ENCODE data around the gene KIF26A. TPM values are rescaled to one million over a fixed set of nuclear protein-coding genes. Genes with fewer than 3 reads are reported as not detected.

KIF26A gene
- total and polyA plus RNA-seq, 2 experiments from 2014 or later: 3.5 to 5.0 TPM

DNA sequence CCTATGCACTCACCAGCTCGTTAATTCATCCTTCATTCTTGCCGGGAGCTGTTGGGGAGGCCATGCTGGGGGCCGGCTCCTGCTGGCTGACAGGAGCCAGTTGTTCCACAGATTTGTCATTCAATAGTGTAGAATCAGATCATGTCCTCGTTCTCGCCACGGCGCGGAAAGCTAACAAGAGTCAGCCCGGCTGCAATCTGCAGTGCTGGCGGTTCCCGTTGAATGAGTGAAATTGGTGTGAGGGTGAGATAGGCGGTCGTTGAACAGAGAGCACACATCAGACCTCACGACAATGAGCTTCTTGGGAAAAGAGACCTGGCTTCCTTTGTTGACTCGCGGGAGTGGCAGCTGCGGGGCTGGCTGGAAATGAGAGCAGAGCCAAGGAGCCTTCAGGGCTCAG, 57.5 kb downstream of the KIF26A start:
- Histone ChIP-seq H2AFZ (no peak overlapping the region), H3K4me1 (ENCODE audit: insufficient read depth) (peaks cover 5% of the 10 kb centered on the region), H3K9me2 (replicated peaks; ENCODE audit: insufficient read depth) (no peaks in the 10 kb centered on the region), H3K36me3 (replicated peaks; ENCODE audit: insufficient read depth, low read depth) (no peaks in the 10 kb centered on the region), H4K20me1 (ENCODE audit: insufficient read depth, poor library complexity, severe bottlenecking) (no peaks in the 10 kb centered on the region), H3K4me3 (no peak overlapping the region), H3K9me3 (ENCODE audit: low read depth) (no peaks in the 10 kb centered on the region), H3K4me2 (no peak overlapping the region), H3K79me2 (no peaks in the 10 kb centered on the region), H3K27me3 (no peaks in the 10 kb centered on the region), H3K27ac (no peak overlapping the region)
- DNase-seq (ENCODE audit: low spot score): no peak
- TF ChIP-seq EZH2 (IDR thresholded peaks at IDR 0.05; ENCODE audit: borderline replicate concordance) (no peak), EZH2phosphoT487 (IDR thresholded peaks at IDR 0.05; ENCODE audit: low read depth, severe bottlenecking, unreplicated experiment) (no peak)
- TF ChIP-seq, protein P1, sequence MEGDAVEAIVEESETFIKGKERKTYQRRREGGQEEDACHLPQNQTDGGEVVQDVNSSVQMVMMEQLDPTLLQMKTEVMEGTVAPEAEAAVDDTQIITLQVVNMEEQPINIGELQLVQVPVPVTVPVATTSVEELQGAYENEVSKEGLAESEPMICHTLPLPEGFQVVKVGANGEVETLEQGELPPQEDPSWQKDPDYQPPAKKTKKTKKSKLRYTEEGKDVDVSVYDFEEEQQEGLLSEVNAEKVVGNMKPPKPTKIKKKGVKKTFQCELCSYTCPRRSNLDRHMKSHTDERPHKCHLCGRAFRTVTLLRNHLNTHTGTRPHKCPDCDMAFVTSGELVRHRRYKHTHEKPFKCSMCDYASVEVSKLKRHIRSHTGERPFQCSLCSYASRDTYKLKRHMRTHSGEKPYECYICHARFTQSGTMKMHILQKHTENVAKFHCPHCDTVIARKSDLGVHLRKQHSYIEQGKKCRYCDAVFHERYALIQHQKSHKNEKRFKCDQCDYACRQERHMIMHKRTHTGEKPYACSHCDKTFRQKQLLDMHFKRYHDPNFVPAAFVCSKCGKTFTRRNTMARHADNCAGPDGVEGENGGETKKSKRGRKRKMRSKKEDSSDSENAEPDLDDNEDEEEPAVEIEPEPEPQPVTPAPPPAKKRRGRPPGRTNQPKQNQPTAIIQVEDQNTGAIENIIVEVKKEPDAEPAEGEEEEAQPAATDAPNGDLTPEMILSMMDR (IDR thresholded peaks at IDR 0.05; ENCODE audit: poor library complexity): no peak
- WGBS (ENCODE audit: low lambda C conversion rate, missing lambda C conversion rate): 46% methylated on average over 17 of the region's 17 CpGs

DNA sequence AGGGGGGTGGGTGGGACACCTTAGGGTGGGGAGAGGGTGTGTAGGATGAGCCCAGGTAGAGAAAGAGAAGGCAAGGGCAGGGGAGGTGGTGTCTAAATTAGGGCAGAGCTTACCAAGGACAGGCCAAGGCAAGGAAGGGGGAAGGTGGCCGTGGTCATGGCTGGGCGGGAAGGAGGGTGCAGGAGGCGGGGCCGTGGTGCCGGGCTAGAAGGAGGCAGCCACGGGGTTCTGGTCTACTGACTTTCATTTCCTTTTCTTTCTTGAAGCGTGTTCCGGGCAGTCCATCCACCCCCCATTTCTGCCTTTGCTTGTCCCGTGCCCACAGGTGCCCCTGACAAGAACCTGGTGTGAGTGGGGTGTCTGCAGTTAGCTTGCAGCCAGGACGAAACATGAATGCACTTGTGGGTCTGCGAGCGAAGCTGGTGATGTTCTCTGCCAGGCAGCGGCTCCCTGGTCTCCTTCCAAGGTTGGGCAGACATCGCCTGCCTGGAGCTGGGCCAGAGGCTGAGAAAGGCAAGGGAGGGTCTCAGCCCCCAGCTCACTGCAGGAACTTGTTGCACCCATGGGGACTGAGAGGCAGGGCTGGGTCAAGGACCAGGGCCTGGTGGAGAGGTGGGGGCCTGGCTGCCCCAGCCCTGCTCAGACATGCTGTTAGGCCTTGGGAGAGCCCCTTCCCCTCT, 58.2 kb downstream of the KIF26A start:
- Histone ChIP-seq H3K36me3 (replicated peaks; ENCODE audit: insufficient read depth, low read depth) (no peaks in the 10 kb centered on the region), H3K4me2 (no peak overlapping the region), H3K27me3 (no peaks in the 10 kb centered on the region), H2AFZ (no peak overlapping the region), H3K9me3 (ENCODE audit: low read depth) (no peaks in the 10 kb centered on the region), H4K20me1 (ENCODE audit: insufficient read depth, poor library complexity, severe bottlenecking) (no peaks in the 10 kb centered on the region), H3K4me3 (no peak overlapping the region), H3K27ac (no peak overlapping the region), H3K79me2 (no peaks in the 10 kb centered on the region), H3K4me1 (ENCODE audit: insufficient read depth) (peaks cover 5% of the 10 kb centered on the region), H3K9me2 (replicated peaks; ENCODE audit: insufficient read depth) (no peaks in the 10 kb centered on the region)
- DNase-seq (ENCODE audit: low spot score): no peak
- TF ChIP-seq EZH2phosphoT487 (IDR thresholded peaks at IDR 0.05; ENCODE audit: low read depth, severe bottlenecking, unreplicated experiment): no peak
- TF ChIP-seq, protein P1 (IDR thresholded peaks at IDR 0.05; ENCODE audit: poor library complexity): no peak
- TF ChIP-seq EZH2 (IDR thresholded peaks at IDR 0.05; ENCODE audit: borderline replicate concordance): no peak
- 81% methylated on average over 8 of the region's 14 CpGs for WGBS (ENCODE audit: low lambda C conversion rate, missing lambda C conversion rate)

DNA sequence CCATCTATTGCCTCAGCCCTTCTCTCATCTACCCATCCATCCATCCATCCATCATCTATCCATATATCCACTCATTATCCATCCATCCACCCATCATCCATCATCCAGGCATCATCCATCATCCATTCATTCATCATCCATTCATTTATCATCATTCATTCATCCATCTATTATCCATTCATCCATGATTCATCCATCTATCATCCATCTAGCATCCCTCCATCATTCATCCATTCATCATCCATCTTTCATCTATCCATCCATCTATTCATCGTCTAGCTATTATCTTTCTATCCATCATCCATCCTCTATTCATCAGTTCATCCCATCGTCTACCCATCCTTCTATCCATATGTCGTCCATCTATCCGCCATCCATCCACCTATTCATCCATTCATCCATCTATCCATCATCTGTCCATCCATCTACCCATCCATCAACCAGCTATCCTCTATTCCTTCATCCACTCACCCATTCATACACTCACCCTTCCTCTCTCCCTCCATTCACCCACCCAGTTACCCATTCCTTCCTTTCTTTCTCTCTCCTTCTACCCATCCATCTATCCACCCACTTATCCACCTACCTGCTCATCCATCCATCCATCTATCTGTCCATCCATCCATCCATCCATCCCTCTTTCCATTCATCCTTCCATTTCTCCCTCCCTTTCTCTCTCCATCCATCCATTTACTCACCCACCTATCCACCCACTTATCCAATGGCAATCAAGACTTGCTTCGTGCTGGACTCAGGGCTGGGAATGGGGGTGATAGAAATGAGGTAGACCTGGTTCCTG, 59.3 kb downstream of the KIF26A start:
- Histone ChIP-seq H3K27me3 (no peaks in the 10 kb centered on the region), H3K79me2 (no peaks in the 10 kb centered on the region), H3K9me3 (ENCODE audit: low read depth) (no peaks in the 10 kb centered on the region), H4K20me1 (ENCODE audit: insufficient read depth, poor library complexity, severe bottlenecking) (no peaks in the 10 kb centered on the region), H3K27ac (no peak overlapping the region), H3K4me3 (no peak overlapping the region), H3K4me1 (ENCODE audit: insufficient read depth) (peaks cover 5% of the 10 kb centered on the region), H2AFZ (no peak overlapping the region), H3K4me2 (no peak overlapping the region), H3K9me2 (replicated peaks; ENCODE audit: insufficient read depth) (no peaks in the 10 kb centered on the region), H3K36me3 (replicated peaks; ENCODE audit: insufficient read depth, low read depth) (no peaks in the 10 kb centered on the region)
- no peak for DNase-seq (ENCODE audit: low spot score)
- WGBS (ENCODE audit: low lambda C conversion rate, missing lambda C conversion rate): 96% methylated on average over 5 of the region's 5 CpGs
- TF ChIP-seq, protein P1 (IDR thresholded peaks at IDR 0.05; ENCODE audit: poor library complexity): no peak
- TF ChIP-seq EZH2phosphoT487 (IDR thresholded peaks at IDR 0.05; ENCODE audit: low read depth, severe bottlenecking, unreplicated experiment) (no peak), EZH2 (IDR thresholded peaks at IDR 0.05; ENCODE audit: borderline replicate concordance) (no peak)

All from hepatocyte (in vitro differentiated cells).